ENCODE results near the gene FADD.

The FADD gene, protein sequence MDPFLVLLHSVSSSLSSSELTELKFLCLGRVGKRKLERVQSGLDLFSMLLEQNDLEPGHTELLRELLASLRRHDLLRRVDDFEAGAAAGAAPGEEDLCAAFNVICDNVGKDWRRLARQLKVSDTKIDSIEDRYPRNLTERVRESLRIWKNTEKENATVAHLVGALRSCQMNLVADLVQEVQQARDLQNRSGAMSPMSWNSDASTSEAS

DNA sequence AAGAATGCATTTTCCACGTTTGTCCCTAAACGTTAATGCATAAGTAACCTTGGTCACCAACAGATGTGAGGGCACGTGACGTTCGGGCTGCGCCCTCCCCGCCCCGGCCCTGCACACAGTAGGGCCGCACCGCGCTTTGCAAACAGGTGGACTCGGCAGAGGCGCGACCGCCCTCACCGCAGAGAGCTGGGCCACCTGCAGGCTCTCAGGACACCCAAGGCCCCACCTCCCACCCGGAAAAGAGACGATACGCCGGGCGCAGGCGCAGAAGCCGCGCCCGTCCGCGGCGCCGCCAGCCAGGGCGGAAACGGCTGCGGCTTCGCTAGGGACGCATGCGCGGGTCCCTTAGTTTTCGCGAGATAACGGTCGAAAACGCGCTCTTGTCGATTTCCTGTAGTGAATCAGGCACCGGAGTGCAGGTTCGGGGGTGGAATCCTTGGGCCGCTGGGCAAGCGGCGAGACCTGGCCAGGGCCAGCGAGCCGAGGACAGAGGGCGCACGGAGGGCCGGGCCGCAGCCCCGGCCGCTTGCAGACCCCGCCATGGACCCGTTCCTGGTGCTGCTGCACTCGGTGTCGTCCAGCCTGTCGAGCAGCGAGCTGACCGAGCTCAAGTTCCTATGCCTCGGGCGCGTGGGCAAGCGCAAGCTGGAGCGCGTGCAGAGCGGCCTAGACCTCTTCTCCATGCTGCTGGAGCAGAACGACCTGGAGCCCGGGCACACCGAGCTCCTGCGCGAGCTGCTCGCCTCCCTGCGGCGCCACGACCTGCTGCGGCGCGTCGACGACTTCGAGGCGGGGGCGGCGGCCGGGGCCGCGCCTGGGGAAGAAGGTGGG lies at the start of gene FADD:
TSS of gene FADD (plus strand) at position 377 of the 831 bp plus-strand sequence. CDS start at position 541, 164 bp downstream.
- DNase-seq (ENCODE audit: low spot score): peak; percentile 98

DNA sequence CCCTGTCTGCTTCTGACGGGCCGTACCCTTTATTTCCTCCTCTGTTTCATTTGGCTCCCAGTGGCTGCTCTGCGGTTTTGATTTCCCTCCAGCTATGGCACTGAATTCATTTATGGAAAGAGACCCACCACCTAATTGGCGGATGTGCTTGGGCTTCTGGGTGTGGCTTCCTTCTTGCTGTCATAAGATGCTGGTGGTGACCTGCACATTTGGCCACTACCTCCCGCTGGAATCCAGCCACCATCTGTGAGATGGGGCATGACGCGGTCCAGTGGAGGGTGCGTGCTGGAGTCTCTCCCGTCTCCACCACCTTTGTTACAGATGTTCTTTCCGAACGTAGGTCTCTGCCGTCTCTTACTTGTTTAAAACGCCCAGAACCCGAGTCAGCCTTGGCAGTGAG lies 47.7 kb upstream of the FADD start:
- DNase-seq (ENCODE audit: low spot score): no peak

DNA sequence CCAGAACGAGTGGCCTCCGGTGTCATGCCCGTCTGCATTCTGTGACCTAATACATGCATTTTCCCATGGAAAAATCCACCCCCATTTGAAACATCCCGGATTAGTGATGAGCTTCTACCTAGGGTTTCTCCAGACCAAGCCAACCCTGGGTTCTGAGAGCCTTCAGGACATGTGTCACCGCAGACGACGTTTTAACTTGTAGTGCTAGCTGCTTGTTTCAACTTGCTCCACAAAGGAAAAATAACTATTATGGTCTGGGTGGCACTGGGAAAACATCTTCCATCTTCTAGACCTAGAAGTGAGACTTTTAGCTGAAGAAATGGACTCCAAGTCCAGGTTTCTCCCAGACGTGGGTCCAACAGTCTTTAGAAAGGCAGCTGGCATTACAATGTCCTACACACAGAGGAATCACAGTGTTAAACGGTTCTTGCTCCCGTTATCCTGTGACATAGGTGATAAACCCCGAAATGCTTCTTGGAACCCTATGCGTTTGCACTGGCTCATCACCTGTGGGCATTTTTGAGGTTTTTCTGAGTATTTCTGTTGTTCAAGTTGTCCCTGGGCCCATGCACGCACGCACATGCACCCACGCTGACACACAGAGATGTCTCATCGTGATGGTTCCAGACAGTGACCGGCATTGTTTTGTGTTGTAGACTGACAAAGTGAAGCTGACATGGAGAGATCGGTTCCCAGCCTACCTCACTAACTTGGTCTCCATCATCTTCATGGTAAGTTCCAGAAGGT lies 46.6 kb upstream of the FADD start:
- DNase-seq (ENCODE audit: low spot score): no peak

DNA sequence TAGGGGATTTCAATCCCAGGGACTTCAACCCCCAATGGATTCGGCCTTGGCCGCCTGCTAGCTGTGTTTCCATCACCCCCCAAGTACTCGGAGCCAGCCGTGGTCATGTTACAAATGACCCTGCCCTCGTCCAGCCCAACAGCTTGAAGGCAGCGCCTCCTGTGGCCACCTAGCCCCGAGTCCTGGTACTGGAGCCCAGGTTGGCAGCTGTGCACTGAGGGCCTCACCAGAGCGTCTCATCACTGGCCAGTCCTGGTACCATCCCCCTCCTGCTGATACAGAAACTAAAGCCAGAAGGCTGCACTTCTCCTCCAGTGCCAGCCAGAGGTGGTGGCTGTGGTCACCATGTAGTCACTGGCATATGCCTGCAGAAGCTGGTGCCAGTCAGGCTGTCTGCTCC lies 44.9 kb upstream of the FADD start:
- DNase-seq (ENCODE audit: low spot score): peak; percentile 50

DNA sequence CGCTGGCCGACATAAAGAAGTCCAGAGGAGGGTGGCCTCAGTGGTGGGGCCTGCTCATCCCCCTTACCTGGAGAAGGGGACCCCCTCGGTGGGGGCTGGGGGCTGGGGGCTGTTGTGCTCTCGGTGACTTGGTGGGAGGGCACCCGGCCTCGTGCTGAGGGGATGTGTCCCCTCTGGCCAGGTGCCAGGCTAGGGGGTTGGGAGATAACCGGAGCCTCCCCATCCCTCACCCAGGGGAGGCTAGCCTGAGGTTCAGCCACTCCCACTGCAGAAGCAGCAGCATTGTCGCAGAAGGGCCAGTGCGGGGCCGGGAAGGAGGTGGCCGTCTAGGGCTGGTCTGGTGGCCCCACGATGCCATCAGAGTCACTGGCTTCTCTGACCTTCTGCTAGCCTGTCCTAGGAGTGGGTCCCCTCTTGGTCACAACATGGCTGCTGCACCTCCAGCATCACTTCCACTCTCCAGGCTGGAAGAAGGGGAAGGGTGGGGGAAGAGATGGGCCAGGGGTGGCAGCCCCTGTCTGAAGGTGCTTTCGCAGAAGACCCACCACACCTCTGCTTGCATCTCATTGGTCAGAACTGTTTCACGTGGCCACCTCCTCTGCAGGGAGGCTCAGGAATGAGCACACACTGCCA lies 44.2 kb upstream of the FADD start:
- no peak for DNase-seq (ENCODE audit: low spot score)

DNA sequence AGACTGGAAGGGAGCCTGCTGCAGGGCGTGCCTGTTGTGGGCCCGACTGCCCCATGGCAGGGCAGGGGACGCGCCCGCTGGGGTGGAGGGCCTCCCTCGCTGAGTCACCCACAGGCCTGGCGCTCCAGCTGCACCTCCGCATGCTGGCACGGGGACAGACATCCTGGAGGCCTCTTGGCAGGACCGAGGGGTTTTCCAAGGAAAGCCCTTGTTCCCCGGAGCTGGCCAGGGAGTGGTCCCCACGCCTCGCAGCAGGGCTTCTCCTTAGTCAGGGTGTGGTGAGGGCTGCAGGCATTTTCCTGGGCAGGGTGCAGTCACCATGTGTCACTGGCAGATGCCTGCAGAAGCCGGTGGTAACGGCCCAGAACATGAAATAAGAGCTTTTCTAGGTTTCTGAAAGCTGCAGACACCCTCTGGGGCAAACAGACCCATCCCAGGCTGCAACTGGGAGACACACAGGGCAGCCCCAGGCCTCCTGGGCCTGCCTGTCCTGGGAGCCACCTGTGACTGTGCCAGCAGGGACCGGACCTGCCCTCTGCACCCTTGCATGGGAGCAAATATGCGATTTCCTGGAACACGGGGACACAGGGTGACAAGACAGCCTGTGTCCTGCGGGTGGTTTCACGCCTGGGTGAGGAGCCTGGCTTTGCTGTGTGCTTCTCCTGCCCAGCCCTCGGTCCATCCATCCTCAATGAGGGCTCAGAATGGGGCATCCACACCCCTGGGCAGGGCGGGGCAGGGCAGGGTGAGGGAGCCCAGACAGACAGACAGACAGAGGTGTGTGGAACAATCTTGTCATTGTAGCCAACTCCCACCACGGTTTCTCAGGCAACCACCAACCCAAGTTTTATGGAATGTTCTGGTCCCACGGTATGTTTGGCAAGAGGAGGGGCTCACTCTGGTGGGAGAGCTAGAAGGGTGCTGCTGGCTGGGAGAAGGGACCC lies 43.2 kb upstream of the FADD start:
- peak; percentile 80 for DNase-seq (ENCODE audit: low spot score)

DNA sequence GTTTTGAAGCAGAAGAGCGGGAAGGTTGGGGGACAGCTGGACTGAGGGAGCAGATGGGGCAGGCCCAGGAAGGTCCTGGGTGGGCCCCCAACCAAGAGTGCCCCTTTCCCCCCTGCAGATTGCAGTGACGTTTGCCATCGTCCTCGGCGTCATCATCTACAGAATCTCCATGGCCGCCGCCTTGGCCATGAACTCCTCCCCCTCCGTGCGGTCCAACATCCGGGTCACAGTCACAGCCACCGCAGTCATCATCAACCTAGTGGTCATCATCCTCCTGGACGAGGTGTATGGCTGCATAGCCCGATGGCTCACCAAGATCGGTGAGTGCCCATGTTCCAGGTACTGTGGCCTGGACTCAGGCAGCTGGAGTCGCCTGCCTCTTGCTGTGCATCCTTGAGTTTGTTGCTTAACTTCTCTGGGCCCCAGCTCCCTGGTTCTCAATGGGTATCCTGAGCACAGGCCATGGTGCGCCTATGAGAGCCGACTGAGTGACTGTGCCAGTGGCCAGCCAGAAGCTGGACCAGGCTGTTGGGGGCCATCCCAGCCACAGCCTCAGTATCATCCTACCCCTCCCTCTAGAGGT lies 42.0 kb upstream of the FADD start:
- DNase-seq (ENCODE audit: low spot score): no peak

DNA sequence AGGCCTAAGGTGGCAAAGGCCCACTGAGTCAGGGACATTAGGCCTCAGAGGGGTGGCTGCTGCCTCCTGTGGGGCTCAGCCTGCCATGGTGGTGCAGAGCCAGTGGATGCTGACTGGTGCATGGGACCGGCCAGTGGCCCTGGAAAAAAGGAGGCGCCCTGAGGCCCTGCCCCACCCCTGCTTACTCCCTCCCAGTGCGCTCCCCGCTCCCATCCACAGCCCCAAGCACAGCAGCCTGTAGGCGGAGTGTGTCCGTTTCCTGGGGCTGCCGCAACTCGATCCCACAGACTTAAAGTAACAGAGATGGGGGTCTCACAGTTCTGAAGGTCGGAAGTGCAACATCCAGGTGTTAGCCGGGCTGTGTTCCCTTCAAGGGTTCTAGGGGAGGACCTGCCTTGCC lies 38.4 kb upstream of the FADD start:
- DNase-seq (ENCODE audit: low spot score): no peak

DNA sequence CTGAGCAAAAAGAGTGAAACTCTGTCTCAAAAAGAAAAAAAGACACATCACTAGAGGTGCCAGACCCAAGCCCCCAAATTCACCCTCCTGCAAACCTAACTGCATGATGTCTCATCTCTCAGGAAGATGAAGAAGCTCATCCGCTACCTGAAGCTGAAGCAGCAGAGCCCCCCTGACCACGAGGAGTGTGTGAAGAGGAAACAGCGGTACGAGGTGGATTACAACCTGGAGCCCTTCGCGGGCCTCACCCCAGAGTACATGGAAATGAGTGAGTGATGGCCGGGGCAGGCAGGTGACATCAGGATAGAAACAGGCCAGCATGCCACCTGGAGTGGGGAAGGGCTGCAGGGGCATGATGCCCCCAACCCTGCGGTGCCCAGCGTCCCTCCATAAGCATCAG lies 36.0 kb upstream of the FADD start:
- no peak for DNase-seq (ENCODE audit: low spot score)

DNA sequence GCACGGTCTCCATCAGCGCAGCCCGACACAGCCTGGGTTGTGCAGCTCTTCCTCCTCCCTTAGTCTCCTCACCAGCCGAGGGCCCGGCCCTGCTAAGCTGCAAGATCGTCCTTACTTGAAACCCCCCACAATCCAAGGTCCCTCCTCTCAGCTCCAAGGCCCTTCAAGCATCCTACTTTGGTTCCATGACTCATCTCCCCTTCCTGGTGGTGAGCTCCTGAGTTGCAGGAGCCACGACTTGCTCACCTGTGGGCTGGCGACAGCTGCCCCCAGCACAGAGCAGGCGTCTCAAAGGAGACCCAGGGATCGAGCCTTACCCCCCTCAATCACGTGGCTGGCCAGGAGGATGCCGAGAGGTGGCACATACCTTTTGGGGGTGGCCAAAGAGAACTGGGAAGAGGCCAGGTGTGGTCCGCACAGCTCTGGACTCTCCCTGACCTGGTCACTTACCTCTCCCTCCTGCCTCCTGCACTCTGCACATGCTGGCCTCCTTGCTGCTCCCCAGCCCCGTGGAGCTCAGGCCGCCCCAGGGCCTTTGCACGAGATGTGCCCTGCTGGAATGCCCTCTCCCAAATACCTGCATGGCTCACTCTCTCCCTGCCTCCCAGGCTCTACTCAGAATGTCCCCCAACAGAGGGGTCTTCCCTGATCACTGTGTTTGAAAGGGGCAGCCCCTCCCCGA lies 35.2 kb upstream of the FADD start:
- no peak for DNase-seq (ENCODE audit: low spot score)

DNA sequence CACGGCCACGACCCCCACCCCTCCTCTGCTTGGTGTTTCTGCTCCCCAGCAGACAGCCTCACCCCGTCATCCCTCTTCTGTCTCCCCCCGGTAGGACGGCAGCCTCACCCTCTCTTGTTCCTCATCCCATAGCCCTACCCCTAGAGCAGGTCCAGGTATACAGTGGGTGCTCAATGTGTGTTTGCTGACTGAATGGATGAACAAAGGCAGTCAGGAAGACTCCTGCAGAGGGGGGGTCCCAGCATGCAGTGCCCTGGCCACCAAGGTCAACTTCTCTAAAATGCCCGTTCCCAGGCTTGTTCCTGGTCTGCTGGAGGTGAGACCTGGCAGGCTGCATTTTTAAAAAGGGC lies 34.7 kb upstream of the FADD start:
- DNase-seq (ENCODE audit: low spot score): no peak

DNA sequence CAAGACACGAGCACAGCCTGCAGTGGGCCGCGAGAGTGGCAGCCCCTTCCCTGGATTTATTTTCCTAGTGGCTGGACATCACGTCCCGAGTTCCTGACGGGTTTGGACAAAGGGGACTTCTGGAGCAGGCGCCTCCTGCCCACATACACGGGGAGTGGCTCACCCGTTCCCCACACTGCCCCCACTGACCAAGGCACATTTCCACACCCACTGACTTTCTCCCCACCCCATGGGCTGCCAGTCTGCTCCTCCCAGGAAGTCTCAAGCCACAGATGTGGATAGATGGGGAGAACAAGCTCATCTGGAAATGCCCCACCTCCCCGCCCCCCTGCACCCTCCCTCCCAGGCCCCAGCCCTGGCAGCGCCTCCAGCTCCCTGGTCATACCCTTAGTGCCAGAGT lies 34.0 kb upstream of the FADD start:
- no peak for DNase-seq (ENCODE audit: low spot score)

DNA sequence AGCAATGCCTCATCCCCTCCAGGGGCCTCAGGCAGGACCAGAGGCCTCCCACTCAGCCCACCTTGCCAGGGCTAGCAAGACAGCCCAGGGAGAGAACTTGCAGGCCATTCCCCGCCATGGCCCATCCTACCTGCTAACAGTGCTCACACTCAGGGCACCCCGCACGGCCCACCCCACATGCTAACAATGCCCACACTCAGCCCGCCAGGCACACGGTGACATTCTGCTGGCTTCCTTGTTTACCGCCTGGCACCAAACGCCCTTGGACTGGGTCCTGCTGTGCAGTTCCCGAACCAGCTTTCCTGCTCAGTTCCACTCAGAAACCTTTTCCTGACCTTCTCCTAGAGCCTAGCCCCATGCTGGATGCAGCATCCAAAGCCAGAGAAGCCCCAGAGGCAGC lies 33.5 kb upstream of the FADD start:
- DNase-seq (ENCODE audit: low spot score): no peak

DNA sequence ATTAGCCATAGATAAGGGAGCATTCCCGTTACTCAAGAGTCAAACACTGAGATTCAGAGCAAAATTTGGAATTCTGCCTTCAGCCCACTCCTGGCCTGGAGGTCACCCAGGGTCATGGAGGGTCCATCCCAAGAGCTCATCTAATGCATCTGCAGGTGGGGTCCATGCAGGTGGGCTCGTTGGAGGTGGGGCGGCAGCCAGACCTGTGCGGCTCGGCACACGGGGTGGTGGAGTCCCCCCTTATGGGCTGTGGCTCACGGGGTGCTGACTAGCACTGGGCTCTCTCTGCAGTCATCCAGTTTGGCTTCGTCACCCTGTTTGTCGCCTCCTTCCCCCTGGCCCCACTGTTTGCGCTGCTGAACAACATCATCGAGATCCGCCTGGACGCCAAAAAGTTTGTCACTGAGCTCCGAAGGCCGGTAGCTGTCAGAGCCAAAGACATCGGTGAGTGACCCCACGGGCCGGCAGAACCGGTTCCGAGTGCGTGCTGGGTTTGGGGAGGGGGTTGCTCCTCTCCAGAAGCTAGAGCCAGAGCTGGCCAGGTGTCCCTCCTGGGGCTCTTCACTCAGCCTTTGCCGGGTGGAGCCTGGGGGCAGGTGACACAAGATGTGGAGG lies 32.4 kb upstream of the FADD start:
- DNase-seq (ENCODE audit: low spot score): no peak

DNA sequence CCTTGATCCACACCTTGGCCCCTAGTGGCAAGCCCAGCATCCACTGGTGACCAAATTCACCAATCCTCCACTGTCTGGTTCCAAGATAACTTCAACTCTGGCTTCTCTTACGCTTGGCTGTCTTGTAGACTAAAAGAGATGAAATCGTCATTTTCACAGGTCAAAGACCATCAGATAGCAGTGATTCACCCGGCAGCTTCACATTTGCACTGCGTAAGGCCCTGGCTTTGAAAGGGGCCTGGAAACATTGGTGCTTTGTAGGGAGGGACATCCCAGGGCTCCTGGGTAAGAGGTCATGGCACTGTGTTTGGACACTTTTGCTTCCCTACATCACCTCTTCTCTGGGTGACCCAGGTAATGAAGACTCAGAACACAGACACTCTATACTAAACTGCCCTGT lies 30.1 kb upstream of the FADD start:
- DNase-seq (ENCODE audit: low spot score): no peak

DNA sequence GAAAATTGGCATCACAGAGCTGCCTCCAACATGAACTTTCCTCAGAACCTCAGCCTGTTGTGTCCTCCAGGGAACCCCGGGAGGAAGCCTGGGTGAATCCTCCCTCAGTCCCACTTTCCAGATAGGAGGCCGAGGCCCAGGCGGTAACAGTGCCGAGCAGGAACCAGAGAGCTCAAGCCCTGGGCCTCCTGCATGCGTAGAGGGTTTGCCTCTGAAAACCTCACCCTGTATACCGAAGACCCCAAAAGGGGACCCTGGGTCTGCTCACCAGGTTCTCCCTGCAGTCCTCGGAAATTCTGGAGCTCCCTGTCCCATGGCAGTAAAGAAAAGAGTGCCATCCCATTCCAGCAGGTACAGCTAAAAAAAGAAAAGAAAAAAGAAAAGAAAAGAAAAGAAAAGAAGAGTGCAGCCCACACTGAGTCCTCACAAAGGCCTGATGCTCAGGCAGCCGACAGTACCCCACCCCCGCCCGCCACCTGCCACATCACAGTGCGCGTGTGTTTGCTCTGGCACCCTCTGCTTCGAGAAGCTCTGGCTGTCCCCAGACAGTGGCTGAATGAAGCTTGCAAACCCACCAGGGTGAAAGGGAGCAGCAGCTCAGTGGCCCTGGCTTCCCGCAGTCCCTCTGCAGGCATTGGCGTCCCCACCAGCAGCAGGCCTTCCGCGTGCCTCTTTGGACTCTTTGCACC lies 28.4 kb upstream of the FADD start:
- DNase-seq (ENCODE audit: low spot score): no peak

DNA sequence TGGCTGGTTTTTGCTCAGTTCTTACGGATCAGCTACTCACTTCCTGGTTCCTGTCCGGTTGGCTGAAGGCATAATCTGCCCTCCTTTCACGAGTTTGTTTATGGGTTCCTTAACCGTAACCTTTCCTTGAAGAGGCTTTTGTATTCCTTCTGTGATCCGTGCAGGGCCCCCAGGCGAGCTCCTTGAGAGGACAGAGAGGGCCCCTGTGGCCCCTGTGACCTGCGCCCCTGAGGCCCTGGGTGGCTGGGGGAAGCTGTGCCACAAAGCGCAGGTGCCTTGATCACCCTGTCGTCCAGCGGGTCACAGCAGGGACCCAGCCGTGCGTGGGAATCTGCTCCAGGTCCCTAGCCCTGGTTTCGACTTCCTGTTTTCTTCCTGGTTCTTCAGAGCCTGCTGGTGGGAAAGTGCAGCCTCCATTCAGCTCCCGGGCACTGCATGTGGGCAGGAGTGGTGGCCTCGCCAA lies 27.8 kb upstream of the FADD start:
- no peak for DNase-seq (ENCODE audit: low spot score)

DNA sequence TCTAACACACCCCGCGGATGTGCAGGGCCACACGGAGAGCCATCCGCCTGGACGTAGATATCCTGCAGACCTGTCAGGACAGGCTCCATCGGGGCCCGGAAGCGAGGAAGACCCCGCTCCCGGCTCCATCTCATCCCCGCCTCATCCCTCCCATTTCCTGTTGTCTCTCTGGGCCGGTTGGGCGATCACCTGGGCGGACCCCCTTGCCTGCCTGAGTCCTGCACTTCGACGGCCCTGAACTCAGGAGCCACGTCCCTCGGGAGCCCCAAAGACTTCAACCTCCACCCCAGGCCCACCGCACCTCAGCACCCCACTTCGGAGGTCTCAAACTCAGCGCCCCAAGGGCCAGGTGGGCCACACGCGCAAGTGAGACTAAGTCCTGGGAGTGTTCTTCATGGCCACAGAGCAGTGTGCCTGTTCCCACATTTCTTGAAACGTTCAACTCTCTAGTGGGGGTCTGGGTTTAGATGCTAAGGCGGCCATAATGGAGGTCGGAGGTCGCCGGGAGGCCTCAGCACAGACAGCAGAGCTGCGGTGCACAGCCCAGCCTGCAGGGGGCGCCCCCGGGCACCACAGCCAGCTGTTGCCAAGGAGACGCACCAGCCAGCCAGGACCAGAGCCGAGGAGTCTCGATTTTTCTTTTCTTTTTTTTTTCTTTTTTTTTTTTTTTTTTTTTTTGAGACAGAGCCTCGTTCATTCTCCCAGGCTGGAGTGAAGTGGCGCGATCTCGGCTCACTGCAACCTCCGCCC lies 26.0 kb upstream of the FADD start:
- peak; percentile 80 for DNase-seq (ENCODE audit: low spot score)

DNA sequence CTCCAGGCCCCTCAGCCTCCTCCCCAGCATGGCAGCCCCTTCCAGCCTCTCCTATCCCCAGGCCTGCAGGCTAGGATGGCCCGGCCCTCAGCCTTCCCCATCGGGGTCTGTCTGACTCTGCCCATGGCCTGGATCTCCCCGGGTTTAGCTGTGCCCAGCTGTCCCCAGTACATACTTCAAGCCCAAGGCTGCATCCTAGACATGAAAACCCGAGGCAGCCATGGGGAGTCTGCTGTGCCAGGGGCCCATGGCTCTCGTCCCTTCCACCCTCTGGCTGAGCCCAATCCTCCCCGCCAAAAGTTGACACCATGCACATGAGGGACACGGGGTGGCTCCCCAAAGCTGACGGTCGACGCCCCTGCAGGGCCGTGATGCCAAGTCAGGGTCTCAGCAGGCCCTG lies 22.2 kb upstream of the FADD start:
- no peak for DNase-seq (ENCODE audit: low spot score)

Measured in AG08396 (cell line).